ACHN (cell line): Measurements from ENCODE around the gene DYNC1H1.
"Not testable (repeated sequence)": the region's sequence is repeated elsewhere in the genome, so short reads cannot be mapped to it uniquely, and the experiment has no call there.

Experiments used
- DNase-seq: peaks from one replicate; pipeline ENCODE4 v3.0.0-alpha.2; 2015
- in situ Hi-C: cut with HindIII; loops from 2 replicates; pipeline ENCODE4 v1.10.0; 2017; ENCODE audit warnings: low sequenced_read_pairs, low pct_ligation_motif_present, low pct_unique_long_range_greater_than_20kb

DYNC1H1 gene

DNA sequence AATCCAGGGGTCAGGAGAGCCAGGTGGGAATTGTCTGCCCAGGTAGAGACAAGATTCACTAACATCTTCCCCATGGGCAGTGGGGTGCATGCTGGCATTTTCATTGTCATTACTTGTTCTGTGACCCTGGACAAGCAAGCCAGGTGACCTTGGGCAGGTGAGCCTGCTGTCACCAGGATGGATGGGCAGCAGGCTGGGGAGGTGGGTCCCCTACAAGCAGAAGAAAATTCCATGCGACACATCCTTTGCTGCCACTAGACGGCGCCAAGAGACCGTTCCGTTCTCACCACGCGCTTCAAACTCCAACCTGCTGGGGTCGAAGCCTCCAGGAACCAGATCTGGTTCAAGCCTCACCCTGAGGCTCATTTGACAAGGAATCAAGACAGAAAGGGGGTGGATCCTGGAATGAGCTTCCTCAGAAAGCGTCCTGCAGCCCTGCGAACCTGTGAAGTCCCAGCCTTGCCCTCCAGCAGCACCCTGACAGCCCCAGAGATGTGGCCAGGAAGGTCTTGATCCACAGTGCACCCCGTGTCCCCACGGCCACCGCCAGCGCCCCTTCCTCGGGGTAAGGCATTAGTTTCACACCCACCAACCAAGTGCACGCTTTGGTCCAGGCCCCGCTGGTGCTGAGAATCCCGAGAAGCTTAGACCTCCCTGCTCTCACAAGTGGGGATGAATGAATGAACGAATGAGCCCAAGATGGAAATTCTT, 3.2 kb upstream of the DYNC1H1 start:
- DNase-seq: peak; percentile 77
- in situ Hi-C loops: no loop called here

DNA sequence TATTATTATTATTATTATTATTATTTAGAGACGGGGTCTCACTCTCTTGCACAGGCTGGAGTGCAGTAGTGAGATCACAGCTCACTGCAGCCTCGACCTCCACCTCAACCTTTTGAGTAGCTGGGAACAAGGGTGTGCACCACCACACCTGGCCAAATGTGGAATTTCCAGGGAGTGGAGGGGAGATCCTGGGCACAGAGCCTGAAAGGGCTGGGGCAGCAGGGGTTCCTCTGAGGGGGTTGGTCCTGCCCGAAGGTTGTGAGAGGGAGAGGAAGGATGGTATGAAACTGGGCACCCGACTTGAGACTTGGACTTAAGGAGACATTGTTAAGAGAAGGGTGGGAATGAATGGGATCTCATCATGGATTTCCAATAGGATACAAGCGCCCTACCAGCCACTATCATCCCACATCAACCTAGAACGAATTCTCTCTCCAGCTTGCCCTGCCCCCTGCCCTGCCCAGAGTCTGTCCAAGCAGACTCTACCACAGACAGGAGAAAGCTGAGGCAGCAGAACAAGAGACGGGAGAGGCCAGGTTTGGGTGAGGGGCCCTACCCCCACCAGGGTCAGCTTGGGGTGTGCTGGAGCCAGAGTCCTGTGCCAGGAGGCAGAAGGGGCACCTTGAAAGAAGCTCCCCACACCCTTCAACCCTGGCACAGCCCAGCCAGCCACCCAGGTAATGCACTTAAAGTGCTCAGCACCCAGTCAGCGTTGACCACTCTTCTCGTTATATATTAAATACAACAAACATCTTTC, 2.4 kb upstream of the DYNC1H1 start:
- in situ Hi-C loops: no loop called here
- DNase-seq: no peak

DNA sequence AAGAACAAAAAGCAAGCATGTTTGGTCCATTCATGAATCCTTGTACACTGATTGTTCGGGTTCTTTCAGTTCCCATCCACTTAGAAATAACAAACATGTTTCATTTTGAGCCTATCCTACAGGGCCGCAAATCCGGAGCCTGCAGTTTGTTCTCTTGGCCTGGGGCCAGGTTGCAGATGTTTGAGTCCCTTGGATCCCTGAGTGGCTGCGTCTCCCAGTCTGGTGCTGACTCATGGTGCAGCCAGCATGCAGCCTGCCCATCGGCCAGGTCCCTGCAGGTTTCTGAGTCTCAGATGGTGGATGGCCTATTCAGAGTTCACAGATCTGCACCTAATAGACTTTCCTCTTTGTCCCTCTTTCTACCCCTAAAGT, 1.9 kb upstream of the DYNC1H1 start:
- in situ Hi-C loops: no loop called here
- peak; percentile 75 for DNase-seq

DNA sequence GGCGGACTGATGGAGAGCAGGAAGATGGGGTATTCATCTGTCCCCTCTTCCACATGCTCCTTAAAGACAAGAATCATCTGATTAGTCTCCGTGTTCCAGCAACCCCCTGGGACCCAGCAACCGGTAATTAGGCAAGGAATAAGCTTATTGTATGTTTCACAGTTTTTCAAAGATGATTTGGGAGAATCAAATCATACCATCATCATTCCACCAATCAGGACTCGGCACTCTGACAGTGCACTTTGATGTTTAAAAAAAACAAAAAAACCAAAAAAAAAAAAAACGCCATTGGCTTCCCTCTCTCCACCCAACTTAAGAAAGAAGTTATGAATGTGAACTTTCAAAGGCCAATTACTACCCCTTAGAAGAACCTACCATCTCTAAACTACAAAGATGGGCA, 1.3 kb upstream of the DYNC1H1 start:
- in situ Hi-C loops: no loop called here

DNA sequence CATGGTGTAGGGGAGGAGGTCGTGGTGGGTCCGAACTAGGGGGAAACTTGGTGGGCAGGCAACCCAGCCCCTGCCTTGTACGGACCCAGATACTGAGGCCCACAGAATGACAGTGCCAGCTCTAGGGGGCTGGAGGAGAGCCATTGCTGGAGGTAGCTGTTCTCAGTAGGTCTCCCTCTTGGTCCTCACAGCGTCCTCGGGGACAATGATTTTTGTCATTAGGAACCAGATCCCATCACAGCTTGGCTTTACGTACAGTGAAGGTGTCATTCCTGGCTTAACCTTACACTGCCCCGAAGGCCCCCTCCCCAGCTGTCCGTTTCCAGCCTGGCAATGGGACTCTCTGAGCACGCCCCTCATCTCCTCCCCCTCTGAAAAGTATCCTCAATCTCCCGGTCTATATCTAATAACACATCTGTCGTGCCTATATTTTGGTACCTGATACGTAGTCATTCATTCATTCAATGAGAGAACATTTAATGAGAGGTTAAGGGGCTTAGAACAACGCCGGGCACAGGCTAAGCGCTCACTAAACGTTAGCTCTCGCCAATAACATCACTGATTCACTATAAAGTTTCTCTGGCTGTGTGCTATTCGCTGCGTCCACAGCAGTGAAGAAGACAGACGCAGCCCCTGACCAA, 597 bp upstream of the DYNC1H1 start:
- in situ Hi-C loops: no loop called here
- DNase-seq: no peak

More for the DNA sequence above, 1.3 kb upstream of the DYNC1H1 start:
- no peak for DNase-seq

DNA sequence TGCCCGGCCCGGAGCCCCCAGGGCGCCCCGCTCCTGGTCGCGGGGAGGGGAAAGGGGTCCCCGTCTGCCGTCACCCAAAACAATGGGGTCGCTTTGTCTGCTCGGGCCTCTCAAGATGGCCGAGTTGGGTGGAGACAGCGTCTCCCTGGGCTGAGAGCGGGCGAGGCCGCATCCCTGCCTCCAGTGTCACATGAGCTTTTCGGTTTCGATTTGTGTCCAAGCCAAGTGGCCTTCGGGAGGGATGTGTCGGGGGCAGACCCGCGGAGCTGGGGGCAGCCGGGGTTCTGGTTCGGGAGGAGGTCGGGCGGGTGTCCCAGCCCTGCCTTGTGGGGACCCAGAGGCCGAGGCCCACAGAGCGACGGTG, 790 bp downstream of the DYNC1H1 start:
- in situ Hi-C loops: no loop called here
- peak; percentile 67 for DNase-seq

DNA sequence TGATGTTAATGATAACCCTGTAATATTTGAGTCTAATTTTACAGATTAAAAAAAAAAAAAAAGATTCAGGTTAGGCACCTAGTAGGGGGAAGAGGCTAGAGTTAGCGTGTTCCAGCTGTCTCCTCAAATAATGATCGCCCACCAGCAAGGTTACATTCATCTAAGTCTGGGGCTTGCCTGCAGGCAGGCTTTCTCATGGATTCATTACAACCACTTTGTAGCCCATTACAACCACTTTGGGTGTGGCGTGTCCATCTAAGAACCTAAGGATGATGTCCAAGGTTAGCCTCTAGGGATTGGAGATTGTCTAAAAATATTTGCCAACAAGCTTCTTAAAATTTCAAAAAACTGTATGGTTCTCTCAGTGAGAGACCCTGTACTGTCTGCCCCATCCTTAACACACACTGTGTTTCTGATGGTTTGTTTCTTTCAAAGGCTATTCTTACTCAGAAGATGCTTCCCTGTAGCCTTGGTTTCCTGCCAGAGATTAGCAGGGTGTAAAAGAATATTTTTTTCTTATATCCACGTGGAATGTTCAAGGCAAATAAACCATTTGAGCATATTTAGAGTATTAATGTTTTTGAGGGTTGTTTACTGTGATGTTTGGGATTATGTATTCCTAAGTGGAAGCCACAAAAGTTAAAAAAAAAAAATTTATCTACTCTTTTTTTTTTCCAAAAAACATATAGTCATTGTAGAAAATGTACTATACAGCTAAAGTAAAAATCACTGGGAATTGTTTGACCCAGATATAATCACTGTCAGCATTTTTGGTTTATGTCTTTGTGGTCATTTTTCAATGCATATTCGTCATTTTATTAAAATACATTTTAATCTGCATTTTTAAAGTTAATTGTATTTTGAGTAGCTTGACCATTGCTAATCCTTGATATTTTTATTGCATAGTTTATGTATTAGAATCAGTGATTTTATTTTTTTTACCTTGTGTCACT, 1.7 kb downstream of the DYNC1H1 start:
- in situ Hi-C loops: no loop called here
- DNase-seq: peak; percentile 10

DNA sequence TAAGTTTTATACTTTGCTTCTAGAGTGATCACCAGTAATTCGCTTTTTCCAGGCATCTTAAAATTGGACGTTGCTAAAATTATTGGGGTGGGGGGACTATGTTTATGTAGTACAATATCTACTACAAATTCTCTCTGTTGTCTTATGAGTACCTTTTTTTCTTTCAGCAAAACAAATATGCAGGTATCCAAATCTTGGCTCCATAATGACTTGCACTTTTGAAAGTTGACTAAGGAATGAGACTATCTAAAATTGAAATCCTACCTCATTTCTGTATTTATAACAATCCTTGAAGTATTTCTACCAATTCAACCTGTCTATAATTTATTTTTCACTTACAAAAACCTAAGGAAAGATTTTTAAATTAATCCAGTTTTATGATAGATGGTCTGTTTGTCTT, 2.4 kb downstream of the DYNC1H1 start:
- DNase-seq: no peak
- in situ Hi-C loops: no loop called here

DNA sequence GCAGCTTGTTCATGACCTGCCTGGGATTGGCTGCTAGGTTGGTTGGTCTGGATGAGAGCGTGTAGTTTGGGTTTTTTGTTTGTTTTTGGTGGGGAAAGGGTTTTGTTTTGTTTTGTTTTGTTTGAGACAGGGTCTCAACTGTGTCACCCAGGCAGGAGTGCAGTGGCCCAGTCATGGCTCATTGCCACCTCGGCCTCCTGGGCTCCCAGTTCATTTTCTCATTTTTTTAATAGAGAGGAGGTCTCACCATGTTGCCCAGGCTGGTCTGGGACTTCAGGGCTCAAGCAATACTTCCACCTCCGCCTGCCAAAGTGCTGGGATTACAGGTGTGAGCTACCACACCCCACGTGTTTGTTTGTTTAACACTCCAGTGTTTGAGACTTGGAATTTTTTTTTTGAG, 3.8 kb downstream of the DYNC1H1 start:
- no peak for DNase-seq
- in situ Hi-C loops: no loop called here

DNA sequence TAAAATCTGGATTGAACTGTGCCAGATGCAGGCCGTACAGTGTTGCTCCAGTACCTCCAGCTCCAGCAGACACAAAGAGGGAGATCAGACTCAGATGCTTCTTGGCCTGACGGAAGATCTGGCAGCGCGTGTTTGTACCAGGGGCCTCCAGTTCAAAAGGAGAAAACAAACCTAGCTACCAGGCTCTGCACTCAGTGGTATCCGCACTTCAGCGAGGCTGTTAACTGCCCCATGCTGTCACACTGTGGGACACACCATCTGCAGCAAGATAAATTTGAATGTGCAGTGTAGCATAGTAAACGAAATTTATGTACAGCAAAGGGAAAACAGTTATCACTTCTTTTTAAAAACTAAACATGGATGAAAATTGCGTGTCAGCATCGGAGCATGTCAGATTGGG, 5.1 kb downstream of the DYNC1H1 start:
- no peak for DNase-seq
- in situ Hi-C loops: no loop called here

DNA sequence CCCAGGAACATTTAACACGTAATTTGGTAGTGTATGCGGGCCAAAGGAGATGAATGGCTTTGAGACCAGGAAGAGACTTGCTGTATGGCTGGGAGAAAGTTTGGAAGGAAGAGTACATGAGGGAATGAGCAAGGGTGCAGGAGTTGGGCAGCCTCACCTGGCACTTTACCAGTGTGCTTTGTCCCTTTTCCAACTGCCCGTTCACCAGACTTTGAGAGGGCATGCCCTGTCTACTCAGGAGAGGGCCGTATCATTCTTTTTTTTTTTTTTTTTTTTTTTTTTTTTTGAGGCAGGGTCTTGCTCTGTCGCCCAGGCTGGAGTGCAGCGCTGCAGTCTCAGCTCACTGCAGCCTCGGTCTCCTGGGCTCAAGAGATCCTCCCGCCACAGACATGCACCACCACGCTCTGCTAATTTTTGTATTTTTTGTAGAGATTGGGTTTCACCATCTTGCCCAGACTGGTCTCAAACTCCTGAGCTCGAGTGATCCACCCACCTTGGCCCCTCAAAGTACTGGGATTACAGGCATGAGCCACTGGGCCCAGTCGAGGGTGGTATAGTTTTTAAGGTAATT, 6.5 kb downstream of the DYNC1H1 start:
- no peak for DNase-seq
- in situ Hi-C loops: no loop called here

DNA sequence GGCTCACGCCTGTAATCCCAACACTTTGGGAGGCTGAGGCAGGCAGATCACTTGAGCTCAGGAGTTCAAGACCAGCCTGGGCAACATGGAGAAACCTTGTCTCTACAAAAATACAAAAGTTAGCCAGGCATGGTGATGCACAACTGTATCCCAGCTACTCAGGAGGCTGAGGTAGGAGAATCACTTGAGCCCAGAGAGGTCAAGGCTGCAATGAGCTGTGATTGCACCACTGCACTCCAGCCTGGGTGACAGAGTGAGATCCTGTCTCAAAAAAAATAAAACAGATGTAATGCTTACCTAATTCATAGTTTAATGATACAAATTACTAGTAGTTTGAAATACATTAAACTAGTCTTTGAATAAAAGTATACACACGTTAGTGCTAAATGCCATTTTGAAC, 7.1 kb downstream of the DYNC1H1 start:
- in situ Hi-C loops, DNase-seq: not testable (repeated sequence)

DNA sequence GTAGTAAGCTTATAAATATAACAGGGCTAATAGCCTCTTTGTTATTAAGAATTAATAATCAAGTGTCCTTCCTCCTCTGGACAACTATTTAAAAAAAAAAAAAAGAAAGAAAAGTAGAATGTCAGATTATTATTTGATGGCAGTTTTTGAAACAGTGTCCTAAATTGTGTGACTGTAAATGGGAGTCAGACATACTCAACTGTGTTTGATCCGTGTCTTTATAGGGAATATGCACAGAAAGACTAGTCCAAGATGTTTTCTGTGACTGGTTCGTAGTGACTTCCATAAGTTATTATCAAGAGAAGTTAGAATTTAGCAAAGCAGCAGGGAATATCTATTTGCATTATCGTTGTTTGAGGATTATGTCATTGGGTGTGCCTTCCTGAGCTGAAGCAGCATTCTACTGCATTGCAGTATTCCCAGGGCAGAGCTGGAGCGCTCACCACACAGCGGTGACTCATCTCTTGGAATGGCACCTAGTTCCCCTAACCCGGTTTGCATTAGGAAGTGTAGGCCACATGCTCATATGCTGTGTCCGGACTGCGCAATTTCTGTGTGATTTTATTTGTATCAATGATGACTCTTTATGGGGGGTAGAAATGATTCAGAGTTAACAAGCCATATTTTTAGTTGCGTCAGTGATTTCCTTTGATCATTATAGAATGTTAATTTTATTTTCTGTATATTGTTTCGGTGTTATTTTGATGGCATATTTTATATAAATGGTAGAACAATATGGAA, 7.9 kb downstream of the DYNC1H1 start:
- in situ Hi-C loops: no loop called here
- DNase-seq: peak; percentile 97

DNA sequence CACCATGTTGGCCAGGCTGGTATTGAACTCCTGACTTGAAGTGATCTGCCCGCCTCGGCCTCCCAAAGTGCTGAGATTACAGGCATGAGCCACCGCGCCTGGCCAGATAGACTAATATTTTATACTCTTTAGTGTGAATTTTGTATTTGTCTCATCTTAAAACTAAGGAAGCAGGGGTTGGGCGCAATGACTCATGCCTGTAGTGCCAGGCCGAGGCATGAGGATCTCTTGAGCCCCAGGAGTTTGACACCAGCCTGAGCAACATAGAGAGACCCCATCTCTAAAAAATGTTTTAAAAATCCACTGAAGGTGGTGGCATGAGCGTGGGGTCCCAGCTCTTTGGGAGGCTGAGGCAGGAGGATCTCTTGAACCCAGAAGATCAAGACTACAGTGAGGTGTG, 9.0 kb downstream of the DYNC1H1 start:
- in situ Hi-C loops: no loop called here
- no peak for DNase-seq

DNA sequence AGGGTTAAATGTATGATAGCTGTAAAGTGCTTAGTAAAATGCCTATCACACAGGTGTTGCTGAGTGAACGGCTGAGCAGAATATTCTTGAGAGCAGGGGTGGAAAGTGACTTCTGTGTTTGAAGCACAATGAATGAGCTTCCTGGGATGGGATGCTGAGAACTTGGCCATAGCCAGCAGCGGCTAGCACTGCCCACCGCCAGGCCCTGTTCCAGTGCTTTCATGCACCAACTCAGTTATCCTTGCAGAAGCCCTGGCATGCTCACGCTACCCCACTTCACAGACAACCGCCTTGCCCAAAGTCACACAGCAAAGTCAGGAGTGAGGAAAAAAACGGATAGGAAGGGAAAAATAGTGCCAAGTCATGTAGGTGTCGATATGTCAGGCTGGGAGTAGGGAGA, 10.9 kb downstream of the DYNC1H1 start:
- DNase-seq: no peak
- in situ Hi-C loops: no loop called here

DNA sequence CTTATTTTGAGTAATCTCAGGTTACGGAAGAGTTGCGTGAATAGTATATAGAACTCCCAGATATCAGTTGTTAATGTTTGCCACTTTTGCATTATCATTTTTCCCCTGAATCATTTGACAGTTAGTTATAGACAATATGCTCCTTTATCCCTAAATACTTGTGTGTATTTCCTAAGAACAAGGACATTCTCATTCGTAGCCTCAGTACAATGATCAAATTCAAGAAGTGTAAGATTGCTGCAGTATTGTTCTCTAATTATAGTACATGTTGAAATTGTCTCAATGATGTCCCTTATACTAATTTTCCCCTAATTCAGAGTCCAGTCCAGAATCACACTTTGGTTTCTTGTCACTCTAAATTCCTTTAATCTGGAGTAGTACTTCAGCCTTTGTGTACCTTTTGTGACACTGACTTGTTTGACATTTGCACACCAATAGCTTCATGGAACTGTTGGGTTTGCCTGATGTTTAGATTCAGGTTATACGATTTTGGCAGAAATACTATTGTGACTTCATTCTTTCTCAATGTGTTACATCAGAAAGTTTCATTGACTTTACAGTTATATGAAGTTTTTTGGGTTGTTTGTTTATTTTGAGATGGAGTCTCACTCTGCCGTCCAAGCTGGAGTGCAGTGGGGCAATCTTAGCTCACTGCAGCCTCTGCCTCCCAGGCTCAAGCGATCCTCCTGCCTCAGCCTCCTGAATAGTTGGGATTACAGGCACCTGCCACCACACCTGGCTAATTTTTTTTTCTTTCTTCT, 13.1 kb downstream of the DYNC1H1 start:
- DNase-seq: no peak
- in situ Hi-C loops: no loop called here

DNA sequence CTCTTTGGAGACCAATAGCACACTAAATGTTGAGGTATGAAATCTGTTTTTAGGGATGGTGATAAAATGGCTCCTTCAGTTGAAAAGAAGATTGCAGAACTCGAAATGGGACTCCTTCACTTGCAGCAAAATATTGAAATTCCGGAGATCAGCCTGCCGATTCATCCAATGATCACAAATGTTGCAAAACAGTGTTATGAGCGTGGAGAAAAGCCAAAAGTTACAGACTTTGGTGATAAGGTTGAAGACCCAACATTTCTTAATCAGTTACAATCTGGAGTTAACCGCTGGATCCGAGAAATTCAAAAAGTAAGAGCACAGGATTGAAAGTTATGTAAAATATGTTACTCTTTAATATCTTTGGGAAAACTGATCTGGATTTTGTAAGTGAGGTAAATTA, 15.3 kb downstream of the DYNC1H1 start:
- in situ Hi-C loops: no loop called here
- no peak for DNase-seq
